KG1 (cell line): ENCODE measurements around the gene DNAH8.
A peak's percentile ranks its signal among the peaks of the same experiment; 100 is the strongest.
"Not testable (repeated sequence)": the region's sequence is repeated elsewhere in the genome, so short reads cannot be mapped to it uniquely, and the experiment has no call there.

Source experiments
- DNase-seq: peaks from one replicate; lab custom pipeline; 2025; lab: John Stamatoyannopoulos, UW

Gene DNAH8

GRCh38 chr6:38843798-38844197 is 128.7 kb downstream of the DNAH8 start:
- no peak for DNase-seq

GRCh38 chr6:38845931-38846330 is 130.8 kb downstream of the DNAH8 start:
- DNase-seq, result no peak

GRCh38 chr6:38846361-38846760 is 131.2 kb downstream of the DNAH8 start:
- DNase-seq, result no peak

- DNase-seq, result no peak
Measured at GRCh38 chr6:38846844-38847243, 131.7 kb downstream of the DNAH8 start.

- no peak for DNase-seq
Measured at GRCh38 chr6:38847497-38847896, 132.4 kb downstream of the DNAH8 start.

- DNase-seq, result no peak
Measured at GRCh38 chr6:38848760-38849159, 133.6 kb downstream of the DNAH8 start.

GRCh38 chr6:38852215-38852614 is 137.1 kb downstream of the DNAH8 start:
- DNase-seq, result no peak

- no peak for DNase-seq
Measured at GRCh38 chr6:38853236-38853635, 138.1 kb downstream of the DNAH8 start.

GRCh38 chr6:38856492-38856891 is 141.4 kb downstream of the DNAH8 start:
- no peak for DNase-seq

GRCh38 chr6:38857815-38858214 is 142.7 kb downstream of the DNAH8 start:
- DNase-seq, result no peak

- no peak for DNase-seq
Measured at GRCh38 chr6:38860041-38860440, 144.9 kb downstream of the DNAH8 start.

- no peak for DNase-seq
Measured at GRCh38 chr6:38861926-38862401, 146.9 kb downstream of the DNAH8 start.

GRCh38 chr6:38865521-38866174 is 150.5 kb downstream of the DNAH8 start:
- DNase-seq, result no peak

- DNase-seq, result no peak
Measured at GRCh38 chr6:38867726-38868125, 152.6 kb downstream of the DNAH8 start.

- DNase-seq, result peak; percentile 44
Measured at GRCh38 chr6:38871741-38872568, 156.8 kb downstream of the DNAH8 start.

- DNase-seq, result no peak
Measured at GRCh38 chr6:38873001-38873400, 157.9 kb downstream of the DNAH8 start.

GRCh38 chr6:38873816-38874215 is 158.7 kb downstream of the DNAH8 start:
- not testable (repeated sequence) for DNase-seq

- peak; percentile 41 for DNase-seq
Measured at GRCh38 chr6:38876475-38876874, 161.4 kb downstream of the DNAH8 start.

- DNase-seq, result no peak
Measured at GRCh38 chr6:38877721-38878120, 162.6 kb downstream of the DNAH8 start.

- no peak for DNase-seq
Measured at GRCh38 chr6:38882157-38882556, 167.0 kb downstream of the DNAH8 start.

- DNase-seq, result no peak
Measured at GRCh38 chr6:38897507-38897906, 182.4 kb downstream of the DNAH8 start.

- no peak for DNase-seq
Measured at GRCh38 chr6:38901802-38902522, 186.9 kb downstream of the DNAH8 start.

GRCh38 chr6:38906582-38906981 is 191.5 kb downstream of the DNAH8 start:
- DNase-seq, result no peak
